Loucy (cell line): ENCODE data around the gene SBF2.

ENCODE experiments used
- H2AFZ ChIP-seq: fragments of 200-600 bp; sonication (generic); 2 replicates; pipeline ENCODE4 v1.6.0; 2016; ENCODE audit warnings: antibody characterized with exemption, mild to moderate bottlenecking, low read length, moderate library complexity
- H3F3A ChIP-seq: fragments of 200-600 bp; 2 replicates; pipeline ENCODE4 v1.6.0; 2016; ENCODE audit warnings: antibody characterized with exemption, low read depth, mild to moderate bottlenecking
- H3K27me3 ChIP-seq: fragments of 200-600 bp; sonication (generic); 2 replicates; pipeline ENCODE4 v1.6.1; 2014; ENCODE audit warnings: low read length, mild to moderate bottlenecking; ENCODE audit not compliant: insufficient read depth, poor library complexity, severe bottlenecking
- H3K36me3 ChIP-seq: fragments of 200-600 bp; sonication (generic); 2 replicates; pipeline ENCODE4 v1.6.1; 2016; ENCODE audit warnings: low read length; ENCODE audit not compliant: insufficient read depth
- H3K4me1 ChIP-seq: fragments of 200-600 bp; sonication (generic); 2 replicates; pipeline ENCODE4 v1.5.1; 2014; ENCODE audit warnings: low read length, mild to moderate bottlenecking; ENCODE audit not compliant: insufficient read depth, poor library complexity, severe bottlenecking
- H3K4me2 ChIP-seq: fragments of 200-600 bp; sonication (generic); 2 replicates; pipeline ENCODE4 v1.6.0; 2014; ENCODE audit warnings: antibody characterized with exemption, low read length, low read depth, mild to moderate bottlenecking; ENCODE audit not compliant: poor library complexity, severe bottlenecking
- H3K4me3 ChIP-seq: fragments of 200-600 bp; sonication (generic); 2 replicates; pipeline ENCODE4 v1.5.1; 2014; ENCODE audit warnings: low read length, mild to moderate bottlenecking, mixed read lengths; ENCODE audit not compliant: poor library complexity, severe bottlenecking
- H3K79me2 ChIP-seq: fragments of 200-600 bp; sonication (generic); 2 replicates; pipeline ENCODE4 v1.6.1; 2014; ENCODE audit warnings: low read length; ENCODE audit not compliant: insufficient read depth
- H3K9ac ChIP-seq: fragments of 200-600 bp; sonication (generic); 2 replicates; pipeline ENCODE4 v1.6.0; 2014; ENCODE audit warnings: mild to moderate bottlenecking, low read depth, low read length, moderate library complexity; ENCODE audit not compliant: poor library complexity, severe bottlenecking
- H3K9me2 ChIP-seq: fragments of 200-600 bp; sonication (generic); replicated peaks from 2 replicates; pipeline ENCODE4 v1.6.1; 2016; ENCODE audit warnings: low read depth, low read length, mixed read lengths
- H3K9me3 ChIP-seq: fragments of 200-600 bp; sonication (generic); 2 replicates; pipeline ENCODE4 v1.6.1; 2014; ENCODE audit warnings: mild to moderate bottlenecking, antibody characterized with exemption, low read length, low read depth; ENCODE audit not compliant: insufficient read depth
- H4K20me1 ChIP-seq: fragments of 200-600 bp; sonication (generic); 2 replicates; pipeline ENCODE4 v1.6.0; 2014; ENCODE audit warnings: antibody characterized with exemption, low read length, mild to moderate bottlenecking; ENCODE audit not compliant: insufficient read depth, poor library complexity, severe bottlenecking
- EZH2phosphoT487 ChIP-seq: fragments of 200-600 bp; IDR thresholded peaks from 2 replicates; pipeline ENCODE4 v1.6.1; 2018; ENCODE audit warnings: antibody characterized with exemption, mild to moderate bottlenecking, moderate library complexity, borderline replicate concordance
- TF ChIP-seq, protein P1 (sequence below): fragments of 200-600 bp; sonication (generic); conservative IDR thresholded peaks from 2 replicates; pipeline ENCODE4 v1.5.1; 2014; ENCODE audit warnings: mild to moderate bottlenecking, antibody characterized with exemption, low read length

The SBF2 gene

DNA sequence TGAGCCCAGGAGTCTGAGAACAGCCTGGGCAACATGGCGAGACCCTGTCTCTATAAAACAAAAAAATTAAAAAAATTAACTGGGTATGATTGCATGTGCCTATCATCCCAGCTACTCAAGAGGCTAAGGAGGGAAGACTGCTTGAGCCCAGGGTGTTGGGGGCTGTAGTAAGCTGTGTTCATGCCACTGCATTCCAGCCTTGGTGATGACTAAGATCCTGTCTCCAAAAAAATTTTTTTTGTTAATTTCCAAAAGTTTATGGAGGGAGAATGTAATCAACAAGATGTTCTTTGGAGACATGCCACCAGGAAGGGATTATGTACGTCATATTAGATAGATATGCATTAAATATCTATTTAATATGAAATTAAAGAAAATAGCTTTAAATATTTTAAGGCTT lies 267.5 kb downstream of the SBF2 start:
- Histone ChIP-seq H3F3A (no peaks in the 10 kb centered on the region), H3K9ac (no peak overlapping the region), H3K4me2 (no peak overlapping the region), H4K20me1 (no peaks in the 10 kb centered on the region), H3K36me3 (peaks cover 7% of the 10 kb centered on the region; the same call in 1 of the 2 replicates), H3K27me3 (no peaks in the 10 kb centered on the region), H3K4me1 (peaks cover 7% of the 10 kb centered on the region), H3K79me2 (no peaks in the 10 kb centered on the region), H3K9me3 (no peaks in the 10 kb centered on the region), H2AFZ (no peak overlapping the region), H3K4me3 (no peak overlapping the region), H3K9me2 (no peaks in the 10 kb centered on the region)
- TF ChIP-seq, protein P1, sequence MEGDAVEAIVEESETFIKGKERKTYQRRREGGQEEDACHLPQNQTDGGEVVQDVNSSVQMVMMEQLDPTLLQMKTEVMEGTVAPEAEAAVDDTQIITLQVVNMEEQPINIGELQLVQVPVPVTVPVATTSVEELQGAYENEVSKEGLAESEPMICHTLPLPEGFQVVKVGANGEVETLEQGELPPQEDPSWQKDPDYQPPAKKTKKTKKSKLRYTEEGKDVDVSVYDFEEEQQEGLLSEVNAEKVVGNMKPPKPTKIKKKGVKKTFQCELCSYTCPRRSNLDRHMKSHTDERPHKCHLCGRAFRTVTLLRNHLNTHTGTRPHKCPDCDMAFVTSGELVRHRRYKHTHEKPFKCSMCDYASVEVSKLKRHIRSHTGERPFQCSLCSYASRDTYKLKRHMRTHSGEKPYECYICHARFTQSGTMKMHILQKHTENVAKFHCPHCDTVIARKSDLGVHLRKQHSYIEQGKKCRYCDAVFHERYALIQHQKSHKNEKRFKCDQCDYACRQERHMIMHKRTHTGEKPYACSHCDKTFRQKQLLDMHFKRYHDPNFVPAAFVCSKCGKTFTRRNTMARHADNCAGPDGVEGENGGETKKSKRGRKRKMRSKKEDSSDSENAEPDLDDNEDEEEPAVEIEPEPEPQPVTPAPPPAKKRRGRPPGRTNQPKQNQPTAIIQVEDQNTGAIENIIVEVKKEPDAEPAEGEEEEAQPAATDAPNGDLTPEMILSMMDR = no peak
- no peak for TF ChIP-seq EZH2phosphoT487

- H3K4me2 ChIP-seq = no peak overlapping the region
- TF ChIP-seq, protein P1 = no peak
- TF ChIP-seq EZH2phosphoT487 = no peak
- H3F3A ChIP-seq = 0 out of 2 replicates have a peak, but pooled peaks cover 9% of the 10 kb centered on the region
- no peaks in the 10 kb centered on the region for H3K9me3 ChIP-seq
- H3K79me2 ChIP-seq = no peaks in the 10 kb centered on the region
- peaks cover 30% of the 10 kb centered on the region for H3K4me1 ChIP-seq
- no peak overlapping the region for H3K9ac ChIP-seq
- no peaks in the 10 kb centered on the region for H3K27me3 ChIP-seq
- H3K36me3 ChIP-seq = no peaks in the 10 kb centered on the region
- H3K4me3 ChIP-seq = no peak overlapping the region
- no peaks in the 10 kb centered on the region for H3K9me2 ChIP-seq
- H4K20me1 ChIP-seq = no peaks in the 10 kb centered on the region
- H2AFZ ChIP-seq = no peak overlapping the region
Observed at GRCh38 chr11:10023212-10023611, 270.8 kb downstream of the SBF2 start.

DNA sequence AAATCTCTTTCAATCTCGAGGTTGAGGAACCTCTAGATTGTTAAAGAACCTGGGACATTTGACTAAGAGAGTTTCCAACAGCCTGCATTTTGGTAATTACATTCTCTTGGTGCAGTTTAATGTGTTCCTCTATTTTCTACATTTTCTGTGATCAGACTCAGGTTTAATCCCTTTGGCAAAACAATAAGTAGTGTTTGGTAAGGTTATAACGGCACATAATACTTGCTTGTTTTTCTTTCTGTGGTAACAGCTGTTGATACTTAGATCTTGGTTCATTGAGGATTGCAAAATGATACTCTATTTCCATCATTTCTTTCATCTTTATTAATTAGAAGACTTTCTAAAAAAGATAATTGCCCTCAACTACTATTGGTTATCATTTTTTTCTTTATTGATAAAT lies 271.3 kb downstream of the SBF2 start:
- H3K9ac ChIP-seq = no peak overlapping the region
- no peaks in the 10 kb centered on the region for H3K36me3 ChIP-seq
- no peaks in the 10 kb centered on the region for H3K9me3 ChIP-seq
- TF ChIP-seq, protein P1 = no peak
- TF ChIP-seq EZH2phosphoT487 = no peak
- no peaks in the 10 kb centered on the region for H3K79me2 ChIP-seq
- H3F3A ChIP-seq = 0 out of 2 replicates have a peak, but pooled peaks cover 9% of the 10 kb centered on the region
- H2AFZ ChIP-seq = no peak overlapping the region
- no peaks in the 10 kb centered on the region for H3K9me2 ChIP-seq
- no peak overlapping the region for H3K4me3 ChIP-seq
- H4K20me1 ChIP-seq = no peaks in the 10 kb centered on the region
- H3K27me3 ChIP-seq = no peaks in the 10 kb centered on the region
- H3K4me2 ChIP-seq = no peak overlapping the region
- H3K4me1 ChIP-seq = peaks cover 30% of the 10 kb centered on the region
